HepG2 (cell line): ENCODE data around the gene LSM8. TPM values are rescaled to one million over a fixed set of nuclear protein-coding genes. Genes with fewer than 3 reads are reported as not detected.

ENCODE experiments used
- ARID4A ChIP-seq: sonication (generic); formaldehyde crosslinking; IDR thresholded peaks from 2 replicates; pipeline ENCODE4 v1.5.0; 2020; ENCODE audit warnings: mild to moderate bottlenecking, missing genetic modification reagents, borderline replicate concordance
- DR1 ChIP-seq: sonication (generic); formaldehyde crosslinking; IDR thresholded peaks from 2 replicates; pipeline ENCODE4 v1.8.0; 2021; ENCODE audit warnings: mild to moderate bottlenecking, missing genetic modification reagents, inconsistent platforms
- GATAD1 ChIP-seq: IDR thresholded peaks from 2 replicates; pipeline ENCODE4 v1.6.1; 2016; ENCODE audit warnings: missing genetic modification reagents, missing compliant biosample characterization
- HOXA9 ChIP-seq: sonication (generic); formaldehyde crosslinking; IDR thresholded peaks from 2 replicates; pipeline ENCODE4 v1.8.1; 2022; ENCODE audit warnings: missing genetic modification reagents, mild to moderate bottlenecking, moderate library complexity, borderline replicate concordance
- IRF1 ChIP-seq: sonication (generic); formaldehyde crosslinking; IDR thresholded peaks from 2 replicates; pipeline ENCODE4 v1.4.0; 2020; ENCODE audit warnings: low read depth, mild to moderate bottlenecking, missing genetic modification reagents
- JUNB ChIP-seq: sonication (generic); formaldehyde crosslinking; IDR thresholded peaks from 2 replicates; pipeline ENCODE4 v1.8.0; 2022; ENCODE audit warnings: missing genetic modification reagents, mild to moderate bottlenecking, borderline replicate concordance
- KMT2B ChIP-seq: IDR thresholded peaks from 2 replicates; pipeline ENCODE4 v1.6.1; 2016; ENCODE audit warnings: missing genetic modification reagents, missing compliant biosample characterization
- MIER2 ChIP-seq: IDR thresholded peaks from 2 replicates; pipeline ENCODE4 v1.6.1; 2016; ENCODE audit warnings: missing biosample characterization, missing genetic modification reagents
- PRDM15 ChIP-seq: sonication (generic); formaldehyde crosslinking; IDR thresholded peaks from 2 replicates; pipeline ENCODE4 v1.4.0; 2020; ENCODE audit warnings: missing genetic modification reagents
- RXRB ChIP-seq: IDR thresholded peaks from 2 replicates; pipeline ENCODE4 v1.6.1; 2016; ENCODE audit warnings: borderline replicate concordance, missing genetic modification reagents, missing compliant biosample characterization
- SALL2 ChIP-seq: sonication (generic); formaldehyde crosslinking; IDR thresholded peaks from 2 replicates; pipeline ENCODE4 v1.8.1; 2023; ENCODE audit warnings: mild to moderate bottlenecking, missing genetic modification reagents, inconsistent platforms
- TAF1 ChIP-seq: sonication (generic); formaldehyde crosslinking; IDR thresholded peaks from 2 replicates; pipeline ENCODE4 v1.4.0; 2020; ENCODE audit warnings: missing genetic modification reagents
- XRCC5 ChIP-seq: fragments of 200-400 bp; formaldehyde crosslinking; optimal IDR thresholded peaks from 2 replicates; pipeline ENCODE3; 2017; ENCODE audit warnings: mild to moderate bottlenecking, low read length
- ZBTB49 ChIP-seq: sonication (generic); formaldehyde crosslinking; IDR thresholded peaks from 2 replicates; pipeline ENCODE4 v1.4.0; 2020; ENCODE audit warnings: missing genetic modification reagents, borderline replicate concordance
- ZC3H13 ChIP-seq: sonication (generic); formaldehyde crosslinking; IDR thresholded peaks from 2 replicates; pipeline ENCODE4 v1.8.1; 2023; ENCODE audit warnings: mild to moderate bottlenecking, missing genetic modification reagents, moderate library complexity
- ZNF136 ChIP-seq: sonication (generic); formaldehyde crosslinking; IDR thresholded peaks from 2 replicates; pipeline ENCODE4 v1.8.1; 2022; ENCODE audit warnings: low read depth, mild to moderate bottlenecking, moderate library complexity, missing genetic modification reagents
- ZNF772 ChIP-seq: sonication (generic); formaldehyde crosslinking; IDR thresholded peaks from 2 replicates; pipeline ENCODE4 v1.5.0; 2020; ENCODE audit warnings: mild to moderate bottlenecking, missing genetic modification reagents
- ZNF782 ChIP-seq: sonication (generic); formaldehyde crosslinking; IDR thresholded peaks from 2 replicates; pipeline ENCODE4 v1.4.0; 2020; ENCODE audit warnings: missing genetic modification reagents, mild to moderate bottlenecking, borderline replicate concordance
- polyA plus RNA-seq, 8 experiments: library from polyadenylated mRNA; depleted of rRNA in 3 of 8; stranded (reverse) in 7 of 8; unstranded in 1 of 8; fragments of >200 nt; fragmentation: Illumina TruSeq in 4 of 8; extraction: Trizol in 4 of 8; gene quantifications; 2 replicates each; pipeline versions ENCODE4 v1.2.1 to v1.2.3, GENCODE V29; 2011 to 2016; ENCODE audit warnings: low read depth in 4 of 8, missing spikeins in 1 of 8, mixed read lengths in 1 of 8; ENCODE audit not compliant: insufficient read depth in 1 of 8
- total RNA-seq, 5 experiments: library from RNA; depleted of rRNA; stranded (reverse); fragments of >200 nt; fragmentation: Illumina TruSeq; extraction: Trizol; gene quantifications; 2 replicates each; pipeline ENCODE4 v1.2.3, GENCODE V29; 2016; ENCODE audit warnings: low read depth in 1 of 5

LSM8 gene
- total and polyA plus RNA-seq, 2 of the 13 experiments (the other 11 are each of a cell fraction or from before 2014, with no cell fraction given) = 44.3 to 67.3 TPM

GRCh38 chr7:118183786-118184564 lies at the start of gene LSM8 (continued):
- peak; percentile 97 for TF ChIP-seq ARID4A (CRISPR knock-in tag)
- no peak for TF ChIP-seq PRDM15 (CRISPR knock-in tag)
- TF ChIP-seq ZC3H13 (CRISPR knock-in tag) = no peak
- peak; percentile 89 for TF ChIP-seq GATAD1 (CRISPR knock-in tag)
- TF ChIP-seq JUNB (CRISPR knock-in tag) = no peak
- TF ChIP-seq TAF1 (CRISPR knock-in tag) = peak; percentile 92
- TF ChIP-seq RXRB (CRISPR knock-in tag) = no peak
- TF ChIP-seq MIER2 (CRISPR knock-in tag) = peak; percentile 57; the same call in 1 of the 2 replicates
- peak; percentile 90 for TF ChIP-seq DR1 (CRISPR knock-in tag)
- TF ChIP-seq KMT2B (CRISPR knock-in tag) = peak; percentile 95
- peak; percentile 84; the same call in 1 of the 2 replicates for TF ChIP-seq SALL2 (CRISPR knock-in tag)
- TF ChIP-seq ZNF772 (CRISPR knock-in tag) = 0 out of 2 replicates have a peak, but pooled peaks have one; percentile 37
- TF ChIP-seq ZNF136 (CRISPR knock-in tag) = 0 out of 2 replicates have a peak, but pooled peaks have one; percentile 23
- TF ChIP-seq IRF1 (CRISPR knock-in tag) = no peak
- TF ChIP-seq HOXA9 (CRISPR knock-in tag) = no peak
- 0 out of 2 replicates have a peak, but pooled peaks have one; percentile 39 for TF ChIP-seq ZBTB49
- peak; percentile 15 for TF ChIP-seq XRCC5
- TF ChIP-seq ZNF782 = peak; percentile 62; the same call in 1 of the 2 replicates
